Memory B cell (primary cell): ENCODE data around the gene DLL4.
"Not testable (repeated sequence)": the region's sequence is repeated elsewhere in the genome, so short reads cannot be mapped to it uniquely, and the experiment has no call there.

Experiments
- ATAC-seq: fragments of 150-1000 bp; cut with Tn5 transposase; 2 replicates; pipeline ENCODE4 v1.10.0; 2021; ENCODE audit warnings: low read depth, mild to moderate bottlenecking, moderate library complexity
- DNase-seq, 2 donors: peaks; one replicate each; pipeline ENCODE4 v3.0.0; 2022; ENCODE audit warnings: low spot score in 2 of 2
- H3K27ac Mint-ChIP-seq: one replicate; pipeline ENCODE4 v1.8.0; 2022; ENCODE audit warnings: mild to moderate bottlenecking, moderate library complexity, mixed read lengths
- H3K27me3 Mint-ChIP-seq: one replicate; pipeline ENCODE4 v1.8.0; 2022; ENCODE audit warnings: mixed read lengths
- H3K36me3 Mint-ChIP-seq: one replicate; pipeline ENCODE4 v1.8.0; 2022; ENCODE audit warnings: mild to moderate bottlenecking, mixed read lengths
- H3K4me1 Mint-ChIP-seq: one replicate; pipeline ENCODE4 v1.8.0; 2022; ENCODE audit warnings: mixed read lengths
- H3K4me3 Mint-ChIP-seq: one replicate; pipeline ENCODE4 v1.8.0; 2022; ENCODE audit warnings: mild to moderate bottlenecking, moderate library complexity, mixed read lengths
- H3K9me3 Mint-ChIP-seq: one replicate; pipeline ENCODE4 v1.8.0; 2022; ENCODE audit warnings: mixed read lengths

DLL4 gene

GRCh38 chr15:40960925-40961324 is 31.8 kb downstream of the DLL4 start:
- no peak overlapping the region for H3K27ac Mint-ChIP-seq

GRCh38 chr15:40961740-40962139 is 32.6 kb downstream of the DLL4 start:
- not testable (repeated sequence) for H3K9me3 Mint-ChIP-seq, H3K4me3 Mint-ChIP-seq, H3K27ac Mint-ChIP-seq, H3K36me3 Mint-ChIP-seq, ATAC-seq, H3K4me1 Mint-ChIP-seq, DNase-seq
- H3K27me3 Mint-ChIP-seq, result peaks cover 13% of the 10 kb centered on the region

More at GRCh38 chr15:40960925-40961324, 31.8 kb downstream of the DLL4 start:
- H3K36me3 Mint-ChIP-seq, result no peaks in the 10 kb centered on the region
- H3K27me3 Mint-ChIP-seq, result peaks cover 13% of the 10 kb centered on the region
- no peaks in the 10 kb centered on the region for H3K9me3 Mint-ChIP-seq
- DNase-seq, result no peak
- no peak overlapping the region for H3K4me3 Mint-ChIP-seq
- peaks cover 5% of the 10 kb centered on the region for H3K4me1 Mint-ChIP-seq
- no peak for ATAC-seq

- ATAC-seq, H3K9me3 Mint-ChIP-seq, H3K4me1 Mint-ChIP-seq, H3K36me3 Mint-ChIP-seq, H3K27ac Mint-ChIP-seq, DNase-seq, H3K4me3 Mint-ChIP-seq: not testable (repeated sequence)
- H3K27me3 Mint-ChIP-seq, result peaks cover 13% of the 10 kb centered on the region
Observed at GRCh38 chr15:40962317-40962716, 33.2 kb downstream of the DLL4 start.

- ATAC-seq, result no peak
- H3K4me3 Mint-ChIP-seq, result no peak overlapping the region
- no peak overlapping the region for H3K27ac Mint-ChIP-seq
Observed at GRCh38 chr15:40963201-40963600, 34.1 kb downstream of the DLL4 start.

GRCh38 chr15:40964006-40964405 is 34.9 kb downstream of the DLL4 start:
- H3K27me3 Mint-ChIP-seq, result peaks cover 12% of the 10 kb centered on the region
- H3K36me3 Mint-ChIP-seq, result no peaks in the 10 kb centered on the region
- H3K4me1 Mint-ChIP-seq, result peaks cover 5% of the 10 kb centered on the region
- no peak for DNase-seq
- H3K4me3 Mint-ChIP-seq, result no peak overlapping the region
- ATAC-seq, result no peak
- H3K9me3 Mint-ChIP-seq, result no peaks in the 10 kb centered on the region
- no peak overlapping the region for H3K27ac Mint-ChIP-seq

More at GRCh38 chr15:40963201-40963600, 34.1 kb downstream of the DLL4 start:
- Mint-ChIP-seq H3K36me3 (no peaks in the 10 kb centered on the region), H3K4me1 (peaks cover 5% of the 10 kb centered on the region), H3K27me3 (peaks cover 13% of the 10 kb centered on the region), H3K9me3 (no peaks in the 10 kb centered on the region)
- DNase-seq, result no peak

GRCh38 chr15:40964634-40965033 is 35.5 kb downstream of the DLL4 start:
- no peaks in the 10 kb centered on the region for H3K36me3 Mint-ChIP-seq
- peak; percentile 17 for ATAC-seq
- peaks cover 12% of the 10 kb centered on the region for H3K27me3 Mint-ChIP-seq
- no peak for DNase-seq
- no peak overlapping the region for H3K27ac Mint-ChIP-seq
- no peak overlapping the region for H3K4me3 Mint-ChIP-seq
- H3K4me1 Mint-ChIP-seq, result peaks cover 5% of the 10 kb centered on the region
- no peaks in the 10 kb centered on the region for H3K9me3 Mint-ChIP-seq

GRCh38 chr15:40968290-40969085 is 39.3 kb downstream of the DLL4 start:
- Mint-ChIP-seq H3K4me3 (no peak overlapping the region), H3K27me3 (peaks cover 8% of the 10 kb centered on the region), H3K9me3 (no peaks in the 10 kb centered on the region), H3K4me1 (no peaks in the 10 kb centered on the region), H3K27ac (no peak overlapping the region), H3K36me3 (no peaks in the 10 kb centered on the region)
- ATAC-seq (no peak), DNase-seq (no peak)

GRCh38 chr15:40969363-40969762 is 40.2 kb downstream of the DLL4 start:
- DNase-seq (no peak), ATAC-seq (no peak)
- Mint-ChIP-seq H3K36me3 (no peaks in the 10 kb centered on the region), H3K4me3 (no peak overlapping the region), H3K27me3 (peaks cover 7% of the 10 kb centered on the region), H3K9me3 (no peaks in the 10 kb centered on the region), H3K27ac (no peak overlapping the region), H3K4me1 (no peaks in the 10 kb centered on the region)

GRCh38 chr15:40974879-40975278 is 45.7 kb downstream of the DLL4 start:
- no peaks in the 10 kb centered on the region for H3K4me1 Mint-ChIP-seq
- no peaks in the 10 kb centered on the region for H3K27me3 Mint-ChIP-seq
- H3K9me3 Mint-ChIP-seq, result no peaks in the 10 kb centered on the region
- no peak overlapping the region for H3K27ac Mint-ChIP-seq
- DNase-seq (no peak), ATAC-seq (no peak)
- H3K36me3 Mint-ChIP-seq, result peaks cover 11% of the 10 kb centered on the region
- no peak overlapping the region for H3K4me3 Mint-ChIP-seq

GRCh38 chr15:40976819-40977218 is 47.7 kb downstream of the DLL4 start:
- DNase-seq, result no peak
- H3K36me3 Mint-ChIP-seq, result peaks cover 24% of the 10 kb centered on the region
- H3K9me3 Mint-ChIP-seq, result no peaks in the 10 kb centered on the region
- no peak for ATAC-seq
- H3K27ac Mint-ChIP-seq, result peak overlapping the region; percentile 40
- H3K27me3 Mint-ChIP-seq, result no peaks in the 10 kb centered on the region
- H3K4me1 Mint-ChIP-seq, result no peaks in the 10 kb centered on the region
- H3K4me3 Mint-ChIP-seq, result no peak overlapping the region

- H3K4me1 Mint-ChIP-seq, result no peaks in the 10 kb centered on the region
- H3K9me3 Mint-ChIP-seq, result no peaks in the 10 kb centered on the region
- H3K36me3 Mint-ChIP-seq, result peaks cover 30% of the 10 kb centered on the region
- DNase-seq (no peak), ATAC-seq (no peak)
- H3K4me3 Mint-ChIP-seq, result no peak overlapping the region
- no peaks in the 10 kb centered on the region for H3K27me3 Mint-ChIP-seq
- no peak overlapping the region for H3K27ac Mint-ChIP-seq
Observed at GRCh38 chr15:40978141-40978540, 49.0 kb downstream of the DLL4 start.

GRCh38 chr15:40978562-40978961 is 49.4 kb downstream of the DLL4 start:
- Mint-ChIP-seq H3K4me3 (no peak overlapping the region), H3K4me1 (no peaks in the 10 kb centered on the region), H3K27me3 (no peaks in the 10 kb centered on the region), H3K9me3 (no peaks in the 10 kb centered on the region), H3K27ac (no peak overlapping the region), H3K36me3 (peaks cover 31% of the 10 kb centered on the region)
- DNase-seq, result no peak
- ATAC-seq, result no peak

GRCh38 chr15:40981186-40981585 is 52.0 kb downstream of the DLL4 start:
- Mint-ChIP-seq H3K9me3 (no peaks in the 10 kb centered on the region), H3K4me1 (no peaks in the 10 kb centered on the region), H3K27me3 (no peaks in the 10 kb centered on the region), H3K4me3 (no peak overlapping the region), H3K27ac (no peak overlapping the region), H3K36me3 (peaks cover 43% of the 10 kb centered on the region)
- no peak for ATAC-seq
- no peak for DNase-seq

GRCh38 chr15:40982855-40983254 is 53.7 kb downstream of the DLL4 start:
- DNase-seq (no peak), ATAC-seq (no peak)

GRCh38 chr15:40984406-40984805 is 55.3 kb downstream of the DLL4 start:
- DNase-seq (no peak), ATAC-seq (no peak)
- Mint-ChIP-seq H3K4me3 (no peak overlapping the region), H3K36me3 (peaks cover 51% of the 10 kb centered on the region), H3K27me3 (no peaks in the 10 kb centered on the region), H3K9me3 (no peaks in the 10 kb centered on the region), H3K27ac (no peak overlapping the region), H3K4me1 (no peaks in the 10 kb centered on the region)

More at GRCh38 chr15:40982855-40983254, 53.7 kb downstream of the DLL4 start:
- Mint-ChIP-seq H3K27me3 (no peaks in the 10 kb centered on the region), H3K36me3 (peaks cover 53% of the 10 kb centered on the region), H3K27ac (no peak overlapping the region), H3K4me1 (no peaks in the 10 kb centered on the region), H3K4me3 (no peak overlapping the region), H3K9me3 (no peaks in the 10 kb centered on the region)
